NOMO-1 treated with DMSO at 0.1 percent for 48 hours (cell line): ENCODE measurements around the gene MAGEA6.
"Not testable (repeated sequence)": the region's sequence is repeated elsewhere in the genome, so short reads cannot be mapped to it uniquely, and the experiment has no call there.

Experiments
- DNase-seq: peaks from one replicate; lab custom pipeline; 2025; ENCODE audit not compliant: unreplicated experiment; lab: John Stamatoyannopoulos, UW

The MAGEA6 gene

GRCh38 chrX:152769549-152770289 is at the start of gene MAGEA6:
Gene MAGEA6 (minus strand): TSS chrX:152769689. CDS start chrX:152767650, 2,039 bp downstream.
- DNase-seq = not testable (repeated sequence)

GRCh38 chrX:152819266-152819665 is 49.8 kb upstream of the MAGEA6 start:
- DNase-seq = no peak

GRCh38 chrX:152818356-152818755 is 48.9 kb upstream of the MAGEA6 start:
- DNase-seq = no peak

- no peak for DNase-seq
Observed at GRCh38 chrX:152817078-152817764, 47.7 kb upstream of the MAGEA6 start.

GRCh38 chrX:152814048-152814447 is 44.6 kb upstream of the MAGEA6 start:
- DNase-seq = no peak

GRCh38 chrX:152813206-152813605 is 43.7 kb upstream of the MAGEA6 start:
- DNase-seq = no peak

- no peak for DNase-seq
Observed at GRCh38 chrX:152810403-152810802, 40.9 kb upstream of the MAGEA6 start.

- DNase-seq = no peak
Observed at GRCh38 chrX:152806035-152806434, 36.5 kb upstream of the MAGEA6 start.

- no peak for DNase-seq
Observed at GRCh38 chrX:152798945-152799344, 29.5 kb upstream of the MAGEA6 start.

GRCh38 chrX:152787062-152787461 is 17.6 kb upstream of the MAGEA6 start:
- DNase-seq = not testable (repeated sequence)

GRCh38 chrX:152766562-152766961 is 2.9 kb downstream of the MAGEA6 start:
- not testable (repeated sequence) for DNase-seq

- DNase-seq = not testable (repeated sequence)
Observed at GRCh38 chrX:152761582-152761981, 7.9 kb downstream of the MAGEA6 start.

GRCh38 chrX:152759544-152759943 is 9.9 kb downstream of the MAGEA6 start:
- DNase-seq = not testable (repeated sequence)

- DNase-seq = not testable (repeated sequence)
Observed at GRCh38 chrX:152758918-152759317, 10.6 kb downstream of the MAGEA6 start, which contains the start of gene CSAG3. Gene CSAG3 (plus strand): TSS chrX:152759218.

GRCh38 chrX:152754871-152755270 is 14.6 kb downstream of the MAGEA6 start:
- DNase-seq = not testable (repeated sequence)

- DNase-seq = not testable (repeated sequence)
Observed at GRCh38 chrX:152753686-152754650, 15.5 kb downstream of the MAGEA6 start, which contains the start of gene MAGEA2. Gene MAGEA2 (minus strand): TSS chrX:152753842. CDS start chrX:152751363, 2,479 bp downstream.

GRCh38 chrX:152738560-152738959 is 30.9 kb downstream of the MAGEA6 start:
- DNase-seq = no peak

- DNase-seq = not testable (repeated sequence)
Observed at GRCh38 chrX:152736528-152736927, 33.0 kb downstream of the MAGEA6 start.

- no peak for DNase-seq
Observed at GRCh38 chrX:152735860-152736511, 33.5 kb downstream of the MAGEA6 start.

GRCh38 chrX:152735101-152735500 is 34.4 kb downstream of the MAGEA6 start:
- no peak for DNase-seq
